WTC11 (cell line): Measurements from ENCODE around the gene GRIN2A. TPM values are rescaled to one million over a fixed set of nuclear protein-coding genes. Genes with fewer than 3 reads are reported as not detected.

ENCODE experiments used
- ATAC-seq: fragments of 200-7000 bp; cut with Tn5 transposase; 2 replicates; pipeline ENCODE4 v1.10.0; 2021; ENCODE audit warnings: mild to moderate bottlenecking, moderate library complexity
- CTCF ChIA-PET: fragments of 300-600 bp; sonication (Branson Sonifier 250); formaldehyde crosslinking; loops from one replicate; lab custom pipeline; 2021; ENCODE audit warnings: antibody characterized with exemption; lab: Charles Lee
- POLR2A ChIA-PET: fragments of 350-600 bp; sonication (Branson Sonifier 250); formaldehyde crosslinking; loops from one replicate; lab custom pipeline; 2021; ENCODE audit warnings: antibody characterized with exemption; lab: Charles Lee
- DNase-seq: peaks from one replicate; pipeline ENCODE4 v3.0.0; 2021; ENCODE audit warnings: low spot score
- H3K27ac Mint-ChIP-seq: 2 replicates; pipeline ENCODE4 v1.8.0; 2021; ENCODE audit warnings: mixed read lengths
- H3K27me3 Mint-ChIP-seq: 2 replicates; pipeline ENCODE4 v1.8.0; 2021; ENCODE audit warnings: low read depth, mild to moderate bottlenecking, moderate library complexity, mixed read lengths
- H3K36me3 Mint-ChIP-seq: 2 replicates; pipeline ENCODE4 v1.8.0; 2021; ENCODE audit warnings: mixed read lengths
- H3K4me1 Mint-ChIP-seq: 2 replicates; pipeline ENCODE4 v1.8.0; 2022; ENCODE audit warnings: mixed read lengths
- H3K4me3 Mint-ChIP-seq: 2 replicates; pipeline ENCODE4 v1.8.0; 2021; ENCODE audit warnings: mild to moderate bottlenecking, moderate library complexity, mixed read lengths
- H3K9me3 Mint-ChIP-seq: 2 replicates; pipeline ENCODE4 v1.8.0; 2021; ENCODE audit warnings: mixed read lengths
- AFF4 ChIP-seq: sonication (generic); formaldehyde crosslinking; IDR thresholded peaks from 2 replicates; pipeline ENCODE4 v1.8.1; 2023; ENCODE audit warnings: mild to moderate bottlenecking, missing genetic modification reagents, borderline replicate concordance
- ATF6 ChIP-seq: sonication (generic); formaldehyde crosslinking; IDR thresholded peaks from 2 replicates; pipeline ENCODE4 v1.8.1; 2023; ENCODE audit warnings: mild to moderate bottlenecking, missing genetic modification reagents
- CBFB ChIP-seq: sonication (generic); formaldehyde crosslinking; IDR thresholded peaks from 2 replicates; pipeline ENCODE4 v1.8.1; 2022; ENCODE audit warnings: mild to moderate bottlenecking, low read depth, missing genetic modification reagents
- E2F5 ChIP-seq: sonication (generic); formaldehyde crosslinking; IDR thresholded peaks from 2 replicates; pipeline ENCODE4 v1.8.1; 2022; ENCODE audit warnings: mild to moderate bottlenecking, moderate library complexity, missing genetic modification reagents
- ESRRA ChIP-seq: sonication (generic); formaldehyde crosslinking; IDR thresholded peaks from 2 replicates; pipeline ENCODE4 v1.8.1; 2022; ENCODE audit warnings: mild to moderate bottlenecking, missing genetic modification reagents, borderline replicate concordance
- FOXP4 ChIP-seq: sonication (generic); formaldehyde crosslinking; IDR thresholded peaks from 2 replicates; pipeline ENCODE4 v1.8.0; 2022; ENCODE audit warnings: mild to moderate bottlenecking, missing genetic modification reagents
- IRF2 ChIP-seq: sonication (generic); formaldehyde crosslinking; IDR thresholded peaks from 2 replicates; pipeline ENCODE4 v1.8.0; 2022; ENCODE audit warnings: low read depth, missing genetic modification reagents, borderline replicate concordance
- MLX ChIP-seq: sonication (generic); formaldehyde crosslinking; IDR thresholded peaks from 2 replicates; pipeline ENCODE4 v1.8.1; 2023; ENCODE audit warnings: mild to moderate bottlenecking, missing genetic modification reagents, moderate library complexity
- NFE2L1 ChIP-seq: sonication (generic); formaldehyde crosslinking; IDR thresholded peaks from 2 replicates; pipeline ENCODE4 v1.8.1; 2023; ENCODE audit warnings: missing genetic modification reagents
- NR3C1 ChIP-seq: sonication (generic); formaldehyde crosslinking; conservative IDR thresholded peaks from 2 replicates; pipeline ENCODE4 v1.8.1; 2023; ENCODE audit warnings: low read depth, mild to moderate bottlenecking, missing genetic modification reagents
- SOX15 ChIP-seq: fragments of 250-450 bp; sonication (Bioruptor Pico); IDR thresholded peaks from 2 replicates; pipeline ENCODE4 v1.9.0; 2021; ENCODE audit warnings: mild to moderate bottlenecking
- ZNF121 ChIP-seq: sonication (generic); formaldehyde crosslinking; IDR thresholded peaks from 2 replicates; pipeline ENCODE4 v1.8.0; 2023; ENCODE audit warnings: missing genetic modification reagents
- ZNF219 ChIP-seq: sonication (generic); formaldehyde crosslinking; IDR thresholded peaks from 2 replicates; pipeline ENCODE4 v1.8.0; 2023; ENCODE audit warnings: missing genetic modification reagents, mild to moderate bottlenecking, borderline replicate concordance
- ZNF416 ChIP-seq: fragments of 250-450 bp; sonication (Bioruptor Pico); IDR thresholded peaks from 2 replicates; pipeline ENCODE4 v1.9.0; 2021; ENCODE audit warnings: mild to moderate bottlenecking, inconsistent platforms
- ZSCAN18 ChIP-seq: fragments of 250-450 bp; sonication (Bioruptor Pico); IDR thresholded peaks from 2 replicates; pipeline ENCODE4 v2.1.2; 2022; ENCODE audit warnings: mild to moderate bottlenecking, moderate library complexity
- total RNA-seq: library from RNA; stranded (reverse); gene quantifications from 3 replicates; pipeline ENCODE4 v1.2.3, GENCODE V29; 2021
- TF ChIP-seq, protein P1 (sequence below): sonication (generic); formaldehyde crosslinking; IDR thresholded peaks from 2 replicates; pipeline ENCODE4 v1.8.1; 2022; ENCODE audit warnings: mild to moderate bottlenecking, missing genetic modification reagents, moderate library complexity, borderline replicate concordance
- TF ChIP-seq, protein P2 (sequence below): sonication (generic); formaldehyde crosslinking; IDR thresholded peaks from 2 replicates; pipeline ENCODE4 v1.8.0; 2022; ENCODE audit warnings: mild to moderate bottlenecking, missing genetic modification reagents
- TF ChIP-seq, protein P3 (sequence below): sonication (generic); formaldehyde crosslinking; IDR thresholded peaks from 2 replicates; pipeline ENCODE4 v1.8.0; 2023; ENCODE audit warnings: mild to moderate bottlenecking, missing genetic modification reagents

Gene GRIN2A
- total RNA-seq, 1 experiment from 2014 or later = 3.5 TPM

GRCh38 chr16:10210944-10211343 is 28.7 kb upstream of the GRIN2A start:
- ATAC-seq = no peak
- TF ChIP-seq ZNF219 (CRISPR knock-in tag) (no peak), NR3C1 (CRISPR knock-in tag) (no peak), ATF6 (no peak), AFF4 (CRISPR knock-in tag) (no peak), NFE2L1 (CRISPR knock-in tag) (no peak), SOX15 (no peak), IRF2 (CRISPR knock-in tag) (no peak), ESRRA (CRISPR knock-in tag) (no peak), FOXP4 (CRISPR knock-in tag) (no peak), E2F5 (CRISPR knock-in tag) (no peak), ZNF416 (CRISPR knock-in tag) (no peak), ZSCAN18 (CRISPR knock-in tag) (no peak), MLX (CRISPR knock-in tag) (no peak), CBFB (no peak), ZNF121 (CRISPR knock-in tag) (no peak)
- TF ChIP-seq, protein P1, sequence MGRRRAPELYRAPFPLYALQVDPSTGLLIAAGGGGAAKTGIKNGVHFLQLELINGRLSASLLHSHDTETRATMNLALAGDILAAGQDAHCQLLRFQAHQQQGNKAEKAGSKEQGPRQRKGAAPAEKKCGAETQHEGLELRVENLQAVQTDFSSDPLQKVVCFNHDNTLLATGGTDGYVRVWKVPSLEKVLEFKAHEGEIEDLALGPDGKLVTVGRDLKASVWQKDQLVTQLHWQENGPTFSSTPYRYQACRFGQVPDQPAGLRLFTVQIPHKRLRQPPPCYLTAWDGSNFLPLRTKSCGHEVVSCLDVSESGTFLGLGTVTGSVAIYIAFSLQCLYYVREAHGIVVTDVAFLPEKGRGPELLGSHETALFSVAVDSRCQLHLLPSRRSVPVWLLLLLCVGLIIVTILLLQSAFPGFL = no peak
- TF ChIP-seq, protein P2, sequence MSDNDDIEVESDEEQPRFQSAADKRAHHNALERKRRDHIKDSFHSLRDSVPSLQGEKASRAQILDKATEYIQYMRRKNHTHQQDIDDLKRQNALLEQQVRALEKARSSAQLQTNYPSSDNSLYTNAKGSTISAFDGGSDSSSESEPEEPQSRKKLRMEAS = no peak
- TF ChIP-seq, protein P3, sequence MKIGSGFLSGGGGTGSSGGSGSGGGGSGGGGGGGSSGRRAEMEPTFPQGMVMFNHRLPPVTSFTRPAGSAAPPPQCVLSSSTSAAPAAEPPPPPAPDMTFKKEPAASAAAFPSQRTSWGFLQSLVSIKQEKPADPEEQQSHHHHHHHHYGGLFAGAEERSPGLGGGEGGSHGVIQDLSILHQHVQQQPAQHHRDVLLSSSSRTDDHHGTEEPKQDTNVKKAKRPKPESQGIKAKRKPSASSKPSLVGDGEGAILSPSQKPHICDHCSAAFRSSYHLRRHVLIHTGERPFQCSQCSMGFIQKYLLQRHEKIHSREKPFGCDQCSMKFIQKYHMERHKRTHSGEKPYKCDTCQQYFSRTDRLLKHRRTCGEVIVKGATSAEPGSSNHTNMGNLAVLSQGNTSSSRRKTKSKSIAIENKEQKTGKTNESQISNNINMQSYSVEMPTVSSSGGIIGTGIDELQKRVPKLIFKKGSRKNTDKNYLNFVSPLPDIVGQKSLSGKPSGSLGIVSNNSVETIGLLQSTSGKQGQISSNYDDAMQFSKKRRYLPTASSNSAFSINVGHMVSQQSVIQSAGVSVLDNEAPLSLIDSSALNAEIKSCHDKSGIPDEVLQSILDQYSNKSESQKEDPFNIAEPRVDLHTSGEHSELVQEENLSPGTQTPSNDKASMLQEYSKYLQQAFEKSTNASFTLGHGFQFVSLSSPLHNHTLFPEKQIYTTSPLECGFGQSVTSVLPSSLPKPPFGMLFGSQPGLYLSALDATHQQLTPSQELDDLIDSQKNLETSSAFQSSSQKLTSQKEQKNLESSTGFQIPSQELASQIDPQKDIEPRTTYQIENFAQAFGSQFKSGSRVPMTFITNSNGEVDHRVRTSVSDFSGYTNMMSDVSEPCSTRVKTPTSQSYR = no peak
- no peak overlapping the region for H3K4me3 Mint-ChIP-seq
- H3K9me3 Mint-ChIP-seq = peaks cover 13% of the 10 kb centered on the region
- no peaks in the 10 kb centered on the region for H3K27me3 Mint-ChIP-seq
- ChIA-PET CTCF (no interaction called here), POLR2A (no interaction called here)
- DNase-seq = no peak
- 0 out of 2 replicates have a peak, but pooled peaks cover 3% of the 10 kb centered on the region for H3K4me1 Mint-ChIP-seq
- no peak overlapping the region for H3K27ac Mint-ChIP-seq
- H3K36me3 Mint-ChIP-seq = no peaks in the 10 kb centered on the region
